Astrocyte of the cerebellum (primary cell): ENCODE measurements around the gene GPSM3.

ENCODE experiments used
- DNase-seq: peaks from one replicate; pipeline ENCODE4 v3.0.0-alpha.2; 2011; ENCODE audit warnings: low read depth
- H3K4me3 ChIP-seq: 2 replicates; pipeline ENCODE4 v1.5.1; 2011; ENCODE audit warnings: mild to moderate bottlenecking, low read depth, low read length, moderate library complexity
- CTCF ChIP-seq: IDR thresholded peaks from 2 replicates; pipeline ENCODE4 v1.5.1; 2012; ENCODE audit warnings: low read length, low read depth, moderate library complexity, mild to moderate bottlenecking; ENCODE audit errors: missing control alignments
- in situ Hi-C: cut with HindIII; loops from 2 replicates; pipeline ENCODE4 v1.10.0; 2017; ENCODE audit warnings: low sequenced_read_pairs

The GPSM3 gene

GRCh38 chr6:32177788-32178546 lies 14.5 kb downstream of the GPSM3 start, which contains the start of gene RNF5:
RNF5 (plus strand) TSS chr6:32178405; CDS start chr6:32178512, 107 bp downstream.
- TF ChIP-seq CTCF, result no peak
- in situ Hi-C loops, result no loop called here
- peak; percentile 100 for DNase-seq
- peak within 1 kb of the TSS; percentile 100 for H3K4me3 ChIP-seq

- in situ Hi-C loops, result no loop called here
- peak; percentile 24 for DNase-seq
- H3K4me3 ChIP-seq, result peak overlapping the region; percentile 100
- TF ChIP-seq CTCF, result no peak
Measured at GRCh38 chr6:32177183-32177787, 15.2 kb downstream of the GPSM3 start.

GRCh38 chr6:32176476-32177182 lies 15.8 kb downstream of the GPSM3 start:
- peak overlapping the region; percentile 100 for H3K4me3 ChIP-seq
- in situ Hi-C loops, result no loop called here
- DNase-seq, result no peak
- no peak for TF ChIP-seq CTCF

GRCh38 chr6:32175711-32176475 lies 16.6 kb downstream of the GPSM3 start, which contains the start of gene AGPAT1:
AGPAT1 (minus strand) TSS chr6:32176084; CDS start chr6:32171496, 4,588 bp downstream.
- in situ Hi-C loops, result no loop called here
- H3K4me3 ChIP-seq, result peak within 1 kb of the TSS; percentile 100
- peak; percentile 95 for DNase-seq
- TF ChIP-seq CTCF, result no peak

GRCh38 chr6:32175322-32175710 lies 17.1 kb downstream of the GPSM3 start:
- no peak for TF ChIP-seq CTCF
- in situ Hi-C loops, result no loop called here
- no peak for DNase-seq
- H3K4me3 ChIP-seq, result peak overlapping the region; percentile 100

GRCh38 chr6:32174416-32174815 lies 18.0 kb downstream of the GPSM3 start:
- in situ Hi-C loops, result no loop called here
- no peak overlapping the region for H3K4me3 ChIP-seq
- no peak for TF ChIP-seq CTCF
- no peak for DNase-seq
